ENCODE data around the gene RIIAD1. TPM values are rescaled to one million over a fixed set of nuclear protein-coding genes. Genes with fewer than 3 reads are reported as not detected.

RIIAD1 gene
- total RNA-seq: not detected in 2 replicates

GRCh38 chr1:151720974-151721787 is at the start of gene RIIAD1:
Gene RIIAD1 (plus strand): TSS chr1:151721522. CDS start chr1:151721537, 15 bp downstream.

GRCh38 chr1:151716771-151717631 is 4.3 kb upstream of the RIIAD1 start, which contains the start of gene CELF3:
Gene CELF3 (minus strand): TSS chr1:151716803. CDS start chr1:151716020, 783 bp downstream.

GRCh38 chr1:151762941-151763921 is 41.9 kb downstream of the RIIAD1 start, which contains the start of gene MRPL9:
Gene MRPL9 (minus strand): TSS chr1:151763496. CDS start chr1:151763479, 17 bp downstream.

Other genes starting within 250 kb of the RIIAD1 start
- gene CGN, start 210.1 kb upstream of the RIIAD1 start, total RNA-seq: under 0.01 and 0.13 TPM in 2 replicates
- 1.1 and 15.8 TPM in 2 replicates for gene TUFT1, start 181.2 kb upstream of the RIIAD1 start, total RNA-seq
- gene SNX27, start 109.5 kb upstream of the RIIAD1 start, total RNA-seq: 9.9 and 28.6 TPM in 2 replicates
- gene CELF3, start 4.7 kb upstream of the RIIAD1 start, total RNA-seq: not detected in 2 replicates
- 84.4 and 102 TPM in 2 replicates for gene MRPL9, start 42.0 kb downstream of the RIIAD1 start, total RNA-seq
- 3.2 and 6.4 TPM in 2 replicates for gene TDRKH, start 69.0 kb downstream of the RIIAD1 start, total RNA-seq
- gene LINGO4, start 83.9 kb downstream of the RIIAD1 start, total RNA-seq: not detected in 2 replicates
- gene RORC, start 110.3 kb downstream of the RIIAD1 start, total RNA-seq: not detected in 2 replicates
- gene C2CD4D, start 118.3 kb downstream of the RIIAD1 start, total RNA-seq: not detected in 2 replicates
- not detected in 2 replicates for gene THEM5, start 132.2 kb downstream of the RIIAD1 start, total RNA-seq
- gene THEM4, start 188.0 kb downstream of the RIIAD1 start, total RNA-seq: 5.4 and 5.5 TPM in 2 replicates